ENCODE data around the gene TUBA3E. TPM values are rescaled to one million over a fixed set of nuclear protein-coding genes. Genes with fewer than 3 reads are reported as not detected.
"Not testable (repeated sequence)": the region's sequence is repeated elsewhere in the genome, so short reads cannot be mapped to it uniquely, and the experiment has no call there.

Gene TUBA3E
- total RNA-seq, 1 donor from 2014 or later = not detected

- intact Hi-C loops (cut with DNase I); ATAC-seq; DNase-seq (ENCODE audit: low spot score): not testable (repeated sequence)
These were observed 3.1 kb downstream of the TUBA3E start for GRCh38 chr2:130195089-130195635.

DNA sequence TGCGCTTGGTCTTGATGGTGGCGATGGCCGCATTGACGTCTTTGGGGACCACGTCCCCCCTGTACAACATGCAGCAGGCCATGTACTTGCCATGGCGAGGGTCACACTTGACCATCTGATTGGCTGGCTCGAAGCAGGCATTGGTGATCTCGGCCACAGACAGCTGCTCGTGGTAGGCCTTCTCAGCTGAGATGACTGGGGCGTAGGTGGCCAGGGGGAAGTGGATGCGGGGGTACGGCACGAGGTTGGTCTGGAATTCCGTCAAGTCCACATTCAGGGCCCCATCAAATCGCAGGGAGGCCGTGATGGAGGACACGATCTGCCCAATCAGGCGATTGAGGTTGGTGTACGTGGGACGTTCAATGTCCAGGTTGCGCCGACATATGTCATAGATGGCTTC lies 4.4 kb downstream of the TUBA3E start:
- intact Hi-C loops (cut with DNase I); DNase-seq (ENCODE audit: low spot score); ATAC-seq: not testable (repeated sequence)

- ATAC-seq; intact Hi-C loops (cut with DNase I); DNase-seq (ENCODE audit: low spot score): not testable (repeated sequence)
These were observed 5.8 kb downstream of the TUBA3E start for GRCh38 chr2:130192451-130192850.

DNA sequence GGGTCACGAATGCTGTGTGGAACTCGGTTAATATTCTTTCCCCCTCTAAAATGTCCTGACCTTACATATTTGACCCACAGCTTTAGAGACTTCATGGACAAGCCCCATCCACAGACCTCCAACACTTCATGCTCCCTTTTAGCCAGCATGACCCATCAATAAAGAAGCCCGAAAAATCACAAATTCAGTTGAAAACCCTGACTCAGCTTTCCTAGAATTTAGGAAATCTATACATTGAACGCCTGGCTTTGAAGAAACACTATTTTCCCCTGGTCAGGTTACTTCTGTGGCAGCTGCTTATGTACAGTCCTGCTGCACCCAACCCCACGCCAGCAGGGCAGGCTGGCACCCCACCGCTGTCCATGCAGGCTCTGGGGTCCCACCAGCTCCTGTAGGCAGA lies 6.9 kb downstream of the TUBA3E start:
- ATAC-seq; DNase-seq (ENCODE audit: low spot score); intact Hi-C loops (cut with DNase I): not testable (repeated sequence)

DNA sequence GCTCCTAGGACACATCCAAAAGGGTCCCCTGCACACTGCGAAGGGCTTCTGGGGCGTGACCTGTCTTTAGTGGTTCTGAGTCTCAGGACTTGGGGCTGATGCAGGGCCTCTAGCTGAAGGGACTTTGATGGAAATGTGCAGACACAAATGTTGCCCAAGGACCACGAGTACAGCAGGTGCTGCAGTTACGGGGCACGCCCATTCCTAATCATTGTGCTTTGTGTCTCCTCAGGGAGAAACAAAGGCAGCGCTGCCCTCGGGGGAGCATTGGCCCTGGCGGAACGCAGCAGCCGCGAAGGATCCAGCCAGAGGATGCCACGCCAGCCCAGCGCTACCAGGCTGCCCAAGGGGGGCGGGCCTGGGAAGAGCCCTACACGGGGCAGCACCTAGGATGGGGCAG lies 8.0 kb downstream of the TUBA3E start:
- ATAC-seq (no peak), DNase-seq (ENCODE audit: low spot score) (no peak)
- intact Hi-C loops (cut with DNase I) = no loop called here

DNA sequence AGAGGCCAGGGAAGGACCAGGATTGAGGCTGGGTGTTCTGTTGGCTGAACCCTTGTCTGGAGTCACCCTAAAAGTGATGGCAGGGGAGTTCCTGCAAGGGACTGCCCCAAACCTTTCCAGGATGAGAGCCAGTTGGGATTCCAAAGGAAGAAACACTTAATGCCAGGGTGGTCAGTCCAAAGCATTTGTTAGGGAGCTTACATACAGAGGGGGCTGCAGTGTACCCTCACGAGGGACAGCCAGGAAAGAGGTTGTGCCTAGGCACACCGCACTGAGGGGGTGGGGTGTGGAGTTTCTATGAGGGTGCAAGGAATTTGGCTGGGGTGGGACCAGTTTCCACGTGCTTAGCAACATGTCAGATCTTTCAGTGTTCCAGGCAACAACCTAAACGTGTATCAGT lies 9.3 kb downstream of the TUBA3E start:
- not testable (repeated sequence) for ATAC-seq
- intact Hi-C loops (cut with DNase I) = loop anchor here (10.0 kb wide), 1 partner anchor 156 kb away; the partner anchor contains the start of gene IMP4

GRCh38 chr2:130187859-130188792 lies 10.1 kb downstream of the TUBA3E start:
- intact Hi-C loops (cut with DNase I) = loop anchor here (10.0 kb wide), 1 partner anchor 157 kb away; the partner anchor contains the start of gene IMP4
- not testable (repeated sequence) for DNase-seq (ENCODE audit: low spot score); ATAC-seq

More for the DNA sequence above, 9.3 kb downstream of the TUBA3E start:
- DNase-seq (ENCODE audit: low spot score) = not testable (repeated sequence)

DNA sequence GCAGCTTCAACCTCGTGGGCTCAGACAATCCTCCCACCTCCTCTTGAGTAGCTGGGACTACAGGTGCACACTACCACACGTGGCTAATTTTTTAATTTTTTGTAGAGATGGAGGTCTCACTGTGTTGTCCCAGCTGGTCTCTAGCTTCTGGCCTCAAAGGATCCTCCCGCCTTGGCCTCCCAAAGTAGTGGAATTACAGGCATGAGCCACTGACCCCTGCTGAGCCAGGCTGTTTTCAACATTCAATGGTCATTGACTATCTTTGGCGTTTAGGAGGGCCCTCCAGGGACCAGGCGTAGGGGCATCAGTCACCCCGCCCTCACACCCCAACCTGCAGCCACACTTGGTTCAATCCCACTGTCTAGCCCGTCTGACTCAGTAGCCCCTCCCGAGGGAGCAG lies 11.0 kb downstream of the TUBA3E start:
- DNase-seq (ENCODE audit: low spot score) (no peak), ATAC-seq (no peak)
- intact Hi-C loops (cut with DNase I) = loop anchor here (10.0 kb wide), 1 partner anchor 158 kb away; the partner anchor contains the start of gene IMP4

- DNase-seq (ENCODE audit: low spot score) (no peak), ATAC-seq (no peak)
- intact Hi-C loops (cut with DNase I) = loop anchor here (10.0 kb wide), 1 partner anchor 158 kb away; the partner anchor contains the start of gene IMP4
These were observed 11.8 kb downstream of the TUBA3E start for GRCh38 chr2:130186391-130186790.

DNA sequence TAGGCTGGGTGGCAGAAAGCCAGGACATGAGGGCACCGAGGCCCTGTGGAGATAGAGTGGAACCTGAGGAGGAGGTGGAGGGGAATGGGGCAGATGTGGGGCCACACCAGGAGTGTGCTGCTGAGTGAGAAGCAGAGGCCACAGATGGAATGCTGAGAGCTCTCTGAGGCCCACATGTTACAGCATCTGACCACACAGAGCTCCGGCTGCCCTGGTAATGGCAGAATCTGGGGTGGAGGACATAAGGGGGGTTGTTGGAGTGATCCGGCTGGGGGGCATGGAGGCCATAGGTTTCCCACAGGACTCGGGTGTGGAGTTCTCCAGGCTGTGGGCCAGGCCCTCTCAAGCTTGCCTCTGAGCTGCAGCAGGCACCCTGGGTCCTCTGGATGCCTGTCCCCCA lies 12.3 kb downstream of the TUBA3E start:
- intact Hi-C loops (cut with DNase I) = loop anchor here (10.0 kb wide), 1 partner anchor 159 kb away; the partner anchor contains the start of gene IMP4
- DNase-seq (ENCODE audit: low spot score) (no peak), ATAC-seq (no peak)

GRCh38 chr2:130185436-130185835 lies 12.8 kb downstream of the TUBA3E start:
- intact Hi-C loops (cut with DNase I) = loop anchor here (10.0 kb wide), 1 partner anchor 159 kb away; the partner anchor contains the start of gene IMP4
- no peak for DNase-seq (ENCODE audit: low spot score)
- ATAC-seq = no peak

DNA sequence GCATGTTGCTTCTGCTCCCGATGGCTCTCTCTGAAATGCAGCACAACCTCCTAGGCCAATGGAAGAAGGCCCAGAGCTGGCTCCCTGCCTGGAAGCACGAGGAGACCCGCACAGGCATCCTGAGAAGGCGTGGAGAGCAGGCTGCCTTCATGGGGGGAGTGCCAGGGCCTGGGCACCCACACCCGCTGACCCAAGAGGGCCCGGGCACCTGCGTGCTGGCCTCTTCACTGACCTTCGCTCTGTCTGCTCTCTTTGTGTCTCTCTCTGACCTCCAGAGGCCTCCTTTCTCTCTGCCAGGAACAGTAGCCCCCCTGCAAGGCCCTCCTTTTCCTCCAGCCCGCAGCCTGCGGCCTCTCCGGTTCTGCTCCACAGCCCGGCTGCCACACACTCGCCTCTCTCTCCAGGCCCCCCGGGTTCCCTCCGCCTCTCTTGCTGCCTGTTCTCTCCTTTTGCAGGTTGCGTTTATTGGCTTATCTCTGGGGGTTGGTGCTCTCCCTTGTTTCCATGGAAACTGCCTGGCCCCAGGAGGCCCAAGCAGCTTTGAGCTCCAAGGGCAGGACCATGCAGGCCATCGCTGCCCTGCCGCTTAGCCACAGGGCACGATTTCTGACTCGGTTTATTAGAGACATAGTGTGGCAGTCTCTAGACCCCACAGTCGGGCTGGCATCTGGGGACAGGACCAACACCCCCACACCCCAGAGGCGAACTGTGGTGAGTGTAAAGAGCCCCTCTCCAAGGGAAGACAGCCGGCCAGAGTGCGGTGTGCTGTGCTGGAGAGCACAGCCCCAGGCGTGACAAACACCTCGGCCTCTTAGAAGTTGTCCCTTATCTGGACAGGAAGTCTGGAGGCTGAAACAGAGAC lies 14.5 kb downstream of the TUBA3E start:
- no peak for ATAC-seq
- peak; percentile 70 for DNase-seq (ENCODE audit: low spot score)
- intact Hi-C loops (cut with DNase I) = loop anchor here (10.0 kb wide), 1 partner anchor 161 kb away; the partner anchor contains the start of gene IMP4

GRCh38 chr2:130182826-130183511 lies 15.3 kb downstream of the TUBA3E start:
- not testable (repeated sequence) for ATAC-seq; DNase-seq (ENCODE audit: low spot score)
- intact Hi-C loops (cut with DNase I) = loop anchor here (10.0 kb wide), 1 partner anchor 162 kb away; the partner anchor contains the start of gene IMP4

- DNase-seq (ENCODE audit: low spot score) (peak; percentile 92), ATAC-seq (peak; percentile 94)
- intact Hi-C loops (cut with DNase I) = loop anchor here (10.0 kb wide), 1 partner anchor 163 kb away; the partner anchor contains the start of gene IMP4
These were observed 16.2 kb downstream of the TUBA3E start, which contains the start of gene MZT2B for GRCh38 chr2:130181880-130182682. Gene MZT2B (plus strand): TSS chr2:130182262. CDS start chr2:130182283, 21 bp downstream.

- ATAC-seq (peak; percentile 98), DNase-seq (ENCODE audit: low spot score) (peak; percentile 99)
- intact Hi-C loops (cut with DNase I) = loop anchor here (10.0 kb wide), 1 partner anchor 163 kb away; the partner anchor contains the start of gene IMP4
These were observed 16.8 kb downstream of the TUBA3E start, which contains the start of gene SMPD4 for GRCh38 chr2:130181325-130181879. Gene SMPD4 (minus strand): TSS chr2:130181602. CDS start chr2:130176592, 5,010 bp downstream.

Data from sciatic nerve (tissue), 2 donors.